Ovary (tissue), 9 donors: Measurements from ENCODE around the gene CDH23. TPM values are rescaled to one million over a fixed set of nuclear protein-coding genes. Genes with fewer than 3 reads are reported as not detected.

Source experiments
- DNase-seq, 5 donors: peaks; one replicate each; pipeline ENCODE4 v3.0.0-alpha.2; 2019 to 2020
- H3K27ac ChIP-seq, 2 donors: fragments of 200-600 bp; one replicate each; pipeline versions ENCODE4 v1.5.1 to v1.8.0; 2019 to 2022
- H3K27me3 ChIP-seq: fragments of 200-600 bp; one replicate; pipeline ENCODE4 v1.8.0; 2022
- H3K36me3 ChIP-seq: fragments of 200-600 bp; sonication (generic); one replicate; pipeline ENCODE4 v1.5.1; 2019
- H3K4me1 ChIP-seq: one replicate; pipeline ENCODE4 v1.8.1; 2013; ENCODE audit warnings: mild to moderate bottlenecking, moderate library complexity; ENCODE audit not compliant: insufficient read depth
- H3K4me3 ChIP-seq: fragments of 200-600 bp; sonication (generic); one replicate; pipeline ENCODE4 v1.5.1; 2017
- H3K9me3 ChIP-seq, 2 donors: fragments of 200-600 bp in 1 of 2; sonication (generic) in 1 of 2; one replicate each; pipeline versions ENCODE4 v1.5.1 to v1.8.1; 2013 to 2019; ENCODE audit warnings: mild to moderate bottlenecking in 1 of 2, moderate library complexity in 1 of 2
- CTCF ChIP-seq, 3 donors: fragments of 450-650 bp in 2 of 3; fragments of 200-600 bp in 1 of 3; IDR thresholded peaks; one replicate each; pipeline versions ENCODE4 v1.5.1 to v1.8.0; 2016 to 2022; ENCODE audit warnings: antibody characterized with exemption in 3 of 3, mild to moderate bottlenecking in 1 of 3
- EP300 ChIP-seq: sonication (generic); formaldehyde crosslinking; IDR thresholded peaks from one replicate; pipeline ENCODE4 v1.6.1; 2017; ENCODE audit warnings: antibody characterized with exemption
- POLR2A ChIP-seq: fragments of 450-650 bp; IDR thresholded peaks from one replicate; pipeline ENCODE4 v1.6.1; 2017; ENCODE audit warnings: antibody characterized with exemption, mild to moderate bottlenecking, moderate library complexity
- WGBS, 3 donors: extraction: QIAGEN DNeasy Blood & Tissue Kit in 1 of 3; methylation state at CpG; one replicate each; pipeline versions ENCODE4 v1.1.5 to v1.1.7; 2013 to 2017; 5-methylcytosine and 5-hydroxymethylcytosine counted together
- intact Hi-C, 4 donors: fragments of 100-400 bp; cut with DNase I; formaldehyde crosslinking; loops; one replicate each; pipeline versions ENCODE4 v1.11.0 to v1.15.1; 2022 to 2023
- polyA plus RNA-seq, 2 donors: library from polyadenylated mRNA; stranded (reverse); fragments of 200-250 nt in 1 of 2; fragments of 350-450 nt in 1 of 2; fragmentation: Illumina TruSeq in 1 of 2; extraction: RNeasy Lipid Tissue Mini Kit (QIAGEN cat#74804) in 1 of 2; gene quantifications; one replicate each; pipeline ENCODE4 v1.2.3, GENCODE V29; 2013 to 2014
- total RNA-seq, 7 donors: library from RNA; depleted of rRNA in 2 of 7; stranded (reverse); fragments of >200 nt in 2 of 7; fragmentation: NEBNext Ultra II Directional in 3 of 7; extraction: Animal tissue kit (Norgen Biotek cat#: 25700) in 3 of 7; gene quantifications; one replicate each; pipeline versions ENCODE4 v1.1.0 to v1.2.4, GENCODE V29; 2016 to 2023
- donor health status: DM: no; HTN: no; CAD: no; lungs with moderate emphysema.
- donor health status: DM: no; HTN: no; CAD: no.
- donor health status: Bipolar disorder and iron deficiency.
- donor health status: DM: yes; HTN: yes; CAD: no.
- donor health status: DM: no; HTN: no; CAD: no.
- donor health status: DM: yes; HTN: yes; CAD: no.

The CDH23 gene
- total and polyA plus RNA-seq, 9 donors = 7.5 to 108 (median 39.1) TPM

GRCh38 chr10:71404503-71405295 lies 8.0 kb downstream of the CDH23 start:
- WGBS, 3 donors = 73 to 77% (median 75%) methylated on average over 13 of the region's 13 CpGs
- no peak for TF ChIP-seq CTCF (IDR thresholded peaks at IDR 0.05)
- TF ChIP-seq POLR2A = no peak
- no peak for DNase-seq
- no peak overlapping the region for H3K4me3 ChIP-seq
- H3K27me3 ChIP-seq = no peaks in the 10 kb centered on the region
- no peaks in the 10 kb centered on the region for H3K4me1 ChIP-seq
- H3K9me3 ChIP-seq = no peaks in the 10 kb centered on the region
- no peak overlapping the region for H3K27ac ChIP-seq
- no peaks in the 10 kb centered on the region for H3K36me3 ChIP-seq
- intact Hi-C loops = no loop called here

DNA sequence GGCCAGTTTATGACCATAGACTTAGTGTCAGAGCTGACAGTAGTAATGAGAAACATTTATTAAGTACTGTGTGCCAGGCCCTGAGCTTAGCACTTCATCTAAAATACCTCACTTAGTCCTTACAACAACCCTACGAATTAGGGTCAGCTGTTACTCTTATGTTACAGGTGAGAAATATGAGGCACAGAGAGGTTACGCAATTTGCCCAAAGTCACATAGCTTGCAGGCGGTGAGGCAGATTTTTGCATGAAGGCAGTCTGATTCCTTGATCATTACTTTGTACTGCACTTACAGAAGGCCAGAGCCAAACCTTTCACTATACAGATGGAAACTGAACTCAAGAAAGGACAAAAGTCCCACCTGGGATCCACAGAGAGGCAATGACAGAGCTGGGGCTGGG lies 10.2 kb downstream of the CDH23 start:
- Histone ChIP-seq H3K27me3 (peaks cover 3% of the 10 kb centered on the region), H3K36me3 (no peaks in the 10 kb centered on the region), H3K27ac (no peak overlapping the region), H3K4me1 (no peaks in the 10 kb centered on the region), H3K9me3 (no peaks in the 10 kb centered on the region), H3K4me3 (no peak overlapping the region)
- DNase-seq = no peak
- TF ChIP-seq EP300 (no peak), CTCF (IDR thresholded peaks at IDR 0.05) (no peak), POLR2A (no peak)
- WGBS, 3 donors = 91 to 95% (median 93%) methylated on average over 3 of the region's 3 CpGs
- intact Hi-C loops = no loop called here

DNA sequence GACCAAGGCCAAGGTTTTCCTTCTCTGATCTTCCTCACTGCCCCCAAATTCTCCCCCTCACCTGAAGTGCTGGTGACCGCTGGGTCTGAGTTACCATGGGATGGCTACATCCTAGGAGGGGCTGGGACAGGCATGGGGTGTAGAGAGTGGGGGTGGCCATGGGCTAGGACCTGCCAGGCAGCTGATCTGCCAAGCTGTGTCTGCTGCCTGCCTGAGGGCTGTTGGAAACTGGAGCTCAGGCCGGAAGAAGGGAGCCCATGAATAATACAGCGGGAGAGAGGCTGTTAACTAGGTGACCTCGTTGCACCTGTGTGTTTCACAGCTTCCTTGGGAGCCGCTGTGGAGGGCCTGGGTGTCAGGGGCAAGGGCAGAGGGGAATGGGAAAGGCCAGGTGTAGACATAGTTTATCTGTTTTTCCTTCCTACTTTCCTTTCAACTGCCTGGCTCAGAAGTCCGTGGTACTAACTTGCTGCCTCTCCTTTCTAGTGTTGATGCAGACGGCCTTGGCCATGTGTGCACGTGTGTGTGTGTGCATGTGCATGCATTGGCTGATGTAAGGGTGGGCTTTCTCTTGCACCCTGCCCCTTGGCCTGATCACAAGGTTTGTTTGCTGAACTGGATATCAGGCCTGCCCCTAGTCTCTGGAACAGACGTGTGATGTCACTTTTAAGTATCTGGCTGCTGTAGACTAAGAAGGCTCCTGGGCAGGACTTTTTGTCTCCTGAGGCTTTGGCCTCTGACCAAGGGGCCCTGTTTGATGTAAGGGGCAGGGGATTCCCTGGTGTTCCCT lies 11.9 kb downstream of the CDH23 start:
- Histone ChIP-seq H3K4me3 (no peak overlapping the region), H3K36me3 (no peaks in the 10 kb centered on the region), H3K4me1 (no peaks in the 10 kb centered on the region), H3K27me3 (peaks cover 3% of the 10 kb centered on the region), H3K9me3 (no peaks in the 10 kb centered on the region), H3K27ac (no peak overlapping the region)
- intact Hi-C loops = no loop called here
- 74 to 79% (median 78%) methylated on average over 9 of the region's 9 CpGs for WGBS, 3 donors
- DNase-seq = peak in 1 of 5 donors; percentile 7
- TF ChIP-seq CTCF (IDR thresholded peaks at IDR 0.05) (no peak), EP300 (no peak), POLR2A (no peak)

GRCh38 chr10:71409516-71410104 lies 12.9 kb downstream of the CDH23 start:
- Histone ChIP-seq H3K27ac (no peak overlapping the region), H3K9me3 (no peaks in the 10 kb centered on the region), H3K4me3 (no peak overlapping the region), H3K27me3 (peaks cover 3% of the 10 kb centered on the region), H3K4me1 (no peaks in the 10 kb centered on the region), H3K36me3 (no peaks in the 10 kb centered on the region)
- intact Hi-C loops = no loop called here
- DNase-seq = no peak
- WGBS, 3 donors = 44 to 72% (median 65%) methylated on average over 3 of the region's 3 CpGs
- TF ChIP-seq EP300 (no peak), CTCF (IDR thresholded peaks at IDR 0.05) (no peak), POLR2A (no peak)
